Activated CD8-positive, alpha-beta memory T cell treated with anti-CD3 and anti-CD28 coated beads for 1 hour (primary cell): Measurements from ENCODE around the gene ADARB2.

Experiments
- DNase-seq, 2 donors: peaks; one replicate each; pipeline ENCODE4 v3.0.0-alpha.2; 2020; ENCODE audit warnings: low read depth in 1 of 2; ENCODE audit errors: extremely low read depth in 1 of 2

ADARB2 gene

DNA sequence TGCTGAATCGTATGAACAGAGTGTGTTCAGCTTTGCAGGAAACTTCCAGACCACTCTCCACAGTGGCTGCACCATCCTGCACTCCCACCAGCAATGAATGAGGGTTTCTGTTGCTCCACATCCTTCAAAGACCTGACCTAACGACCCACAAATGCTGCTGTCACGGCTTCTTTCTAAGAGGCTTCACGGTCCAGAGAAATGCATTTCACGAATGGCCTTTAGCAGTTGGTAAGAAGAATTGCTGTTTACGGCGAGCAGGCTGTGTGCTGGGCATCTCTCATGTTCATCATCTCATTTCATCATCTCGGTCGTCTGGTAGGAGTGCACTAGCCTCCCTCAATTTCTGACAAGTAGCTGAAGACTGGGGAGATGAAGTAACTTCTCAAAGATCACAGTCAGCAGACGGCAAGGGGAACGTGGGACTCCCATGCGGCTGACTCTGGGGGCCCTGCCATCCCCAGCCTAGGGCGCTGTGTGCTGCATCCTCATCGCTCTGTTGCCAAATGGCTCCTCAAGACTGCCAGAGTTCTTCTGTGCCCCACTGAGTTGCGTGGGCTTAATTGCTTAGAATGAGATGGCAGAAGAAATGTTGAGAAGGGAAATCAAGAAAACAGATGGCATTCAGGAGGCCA, 72.9 kb downstream of the ADARB2 start:
- DNase-seq = no peak

GRCh38 chr10:1663226-1663625, 74.1 kb downstream of the ADARB2 start:
- no peak for DNase-seq

DNA sequence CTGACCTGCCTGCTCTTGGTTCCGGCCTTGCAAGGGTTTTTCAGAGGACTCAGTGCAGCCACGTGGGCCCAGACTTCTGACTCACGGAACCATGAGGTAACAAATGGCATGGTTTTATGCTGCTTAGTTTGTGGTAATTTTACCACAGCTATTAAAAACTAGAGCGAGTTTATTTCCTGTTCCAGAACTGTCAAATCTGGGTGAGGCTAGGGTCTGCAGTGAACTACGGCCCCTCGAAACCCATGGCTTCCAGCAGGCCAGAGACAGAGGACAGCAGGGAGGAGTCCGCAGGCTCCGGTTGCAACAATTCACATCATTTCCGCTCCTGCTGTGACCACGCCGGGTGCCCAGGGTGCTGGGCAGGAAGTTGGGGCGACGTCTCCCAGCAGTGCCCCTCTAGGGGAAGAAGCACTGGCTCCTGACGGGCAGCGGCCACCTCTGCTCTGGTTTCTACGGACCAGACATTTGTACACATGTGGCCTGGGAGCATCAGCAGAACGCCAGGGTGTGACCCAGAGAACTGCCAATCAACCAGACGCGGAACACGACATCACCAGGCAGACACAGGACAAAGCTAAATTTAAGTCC, 74.8 kb downstream of the ADARB2 start:
- no peak for DNase-seq

DNA sequence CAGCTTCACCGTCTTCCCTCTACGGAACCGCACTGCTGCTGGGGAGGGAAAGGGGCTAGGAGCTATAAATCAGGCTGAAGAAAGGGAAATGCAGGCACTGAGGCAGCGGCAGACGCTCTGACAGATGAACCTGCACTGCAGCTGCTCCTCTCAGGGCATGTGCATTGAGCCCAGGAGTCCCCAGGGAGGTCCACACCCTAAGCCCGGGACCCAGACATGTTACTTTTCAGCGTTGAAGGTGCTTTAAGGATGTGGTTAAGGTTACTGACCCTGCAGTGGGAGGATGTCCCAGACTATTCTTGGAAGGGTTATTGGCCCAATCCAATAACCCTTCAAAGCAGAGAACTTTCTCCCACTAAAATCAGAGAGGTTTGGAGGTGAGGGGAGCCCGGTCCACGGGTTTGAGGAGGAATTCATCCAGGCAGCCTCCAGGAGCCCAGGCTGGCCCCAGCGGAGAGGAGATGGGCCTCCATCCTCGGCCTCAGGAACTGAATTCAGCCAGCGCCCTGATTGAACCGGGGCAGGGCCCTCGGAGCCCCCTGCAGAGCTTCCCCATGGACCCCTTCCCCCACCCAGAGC, 75.4 kb downstream of the ADARB2 start:
- no peak for DNase-seq

DNA sequence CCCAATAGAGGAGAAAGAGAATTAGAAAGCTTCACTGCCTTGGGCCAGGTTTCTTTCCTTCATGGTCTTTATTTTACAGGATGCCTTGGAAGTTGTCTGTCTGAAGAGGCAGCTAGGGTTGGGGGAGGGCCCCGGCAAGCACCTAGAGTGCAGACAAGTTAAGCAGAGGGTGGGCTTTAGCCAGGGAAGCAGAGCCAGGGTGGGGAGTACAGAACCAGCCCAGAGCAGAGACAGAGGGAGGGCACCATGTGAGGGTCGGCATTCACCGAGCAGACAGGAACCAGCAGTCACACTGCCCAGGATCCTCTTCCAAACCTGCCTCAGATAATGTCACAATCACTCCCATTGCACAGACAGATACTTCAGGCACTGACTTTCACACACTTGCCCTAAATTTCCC, 75.9 kb downstream of the ADARB2 start:
- no peak for DNase-seq

GRCh38 chr10:1660815-1661214, 76.5 kb downstream of the ADARB2 start:
- DNase-seq = no peak

GRCh38 chr10:1660386-1660785, 76.9 kb downstream of the ADARB2 start:
- DNase-seq = no peak

GRCh38 chr10:1659221-1659791, 78.0 kb downstream of the ADARB2 start:
- DNase-seq = no peak

- DNase-seq = no peak
Measured at GRCh38 chr10:1658658-1659057, 78.7 kb downstream of the ADARB2 start.

DNA sequence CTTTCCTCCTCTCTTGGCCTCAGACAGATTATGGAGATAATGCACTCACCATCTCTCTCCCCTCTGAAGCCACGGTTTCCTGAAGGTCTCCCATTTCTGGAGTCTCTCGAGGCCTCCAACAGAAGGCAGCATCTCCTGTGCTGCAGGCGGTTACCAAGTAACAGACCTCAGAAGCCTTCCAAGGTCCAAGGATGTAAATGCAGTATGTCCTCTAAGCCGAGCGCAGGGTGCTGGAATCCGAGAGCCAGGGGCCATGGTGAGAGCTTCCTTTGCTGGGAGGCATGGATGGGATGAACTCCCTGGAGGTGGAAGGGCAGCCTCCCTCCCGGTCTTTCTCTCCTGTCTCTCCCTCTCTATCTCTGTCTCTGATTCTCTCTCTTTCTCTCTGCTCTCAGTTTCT, 79.8 kb downstream of the ADARB2 start:
- no peak for DNase-seq

- DNase-seq = no peak
Measured at GRCh38 chr10:1655367-1655766, 82.0 kb downstream of the ADARB2 start.

DNA sequence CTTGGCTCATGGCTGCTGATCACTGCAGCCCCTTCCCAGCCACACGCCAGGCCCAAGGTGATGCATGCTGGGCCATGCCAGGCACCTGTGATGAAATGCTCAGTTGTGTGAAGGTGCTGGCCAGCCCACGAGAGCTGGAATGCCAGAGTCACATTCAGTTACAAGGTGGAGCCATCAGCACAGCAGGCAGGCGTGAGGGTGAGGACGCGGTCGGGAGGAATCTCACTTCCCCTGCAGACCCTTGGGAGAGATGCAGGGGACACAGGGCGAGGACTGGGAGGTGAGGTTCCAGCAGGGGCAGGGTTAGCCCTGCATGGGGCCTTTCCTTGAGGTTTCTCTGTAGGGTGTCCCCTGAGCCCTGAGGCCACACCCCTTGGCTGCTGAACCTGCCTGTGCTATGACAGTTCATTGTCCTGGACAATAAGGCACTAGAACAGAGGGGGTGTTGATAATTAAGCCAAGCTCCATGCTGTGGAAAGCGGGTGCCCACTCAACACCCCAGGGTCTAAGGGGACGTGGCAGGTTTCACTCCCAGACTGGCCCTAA, 82.4 kb downstream of the ADARB2 start:
- no peak for DNase-seq

DNA sequence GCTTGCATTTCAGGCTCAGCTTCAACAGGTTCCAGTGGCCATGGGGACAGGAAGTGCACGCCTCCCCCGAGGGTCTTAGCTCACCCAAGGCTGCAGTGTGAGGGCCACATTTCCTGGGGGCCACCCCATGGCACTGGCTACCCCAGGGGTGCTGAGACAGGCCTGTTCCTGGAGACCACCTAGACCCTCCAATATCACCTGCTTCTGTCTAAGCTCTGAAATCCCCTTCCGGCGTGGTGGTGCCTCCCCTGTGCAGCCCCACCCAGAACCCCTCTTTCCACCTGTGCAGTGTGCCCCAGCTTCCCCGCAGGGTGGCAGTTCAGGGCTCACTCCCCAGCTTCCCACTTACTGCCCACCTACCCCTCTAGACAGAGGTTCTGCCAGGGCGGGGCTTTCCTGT, 83.1 kb downstream of the ADARB2 start:
- no peak for DNase-seq

GRCh38 chr10:1653321-1653720, 84.0 kb downstream of the ADARB2 start:
- no peak for DNase-seq

- no peak for DNase-seq
Measured at GRCh38 chr10:1652151-1652550, 85.2 kb downstream of the ADARB2 start.

- no peak for DNase-seq
Measured at GRCh38 chr10:1651270-1651966, 85.9 kb downstream of the ADARB2 start.

- DNase-seq = no peak
Measured at GRCh38 chr10:1650542-1651269, 86.6 kb downstream of the ADARB2 start.

DNA sequence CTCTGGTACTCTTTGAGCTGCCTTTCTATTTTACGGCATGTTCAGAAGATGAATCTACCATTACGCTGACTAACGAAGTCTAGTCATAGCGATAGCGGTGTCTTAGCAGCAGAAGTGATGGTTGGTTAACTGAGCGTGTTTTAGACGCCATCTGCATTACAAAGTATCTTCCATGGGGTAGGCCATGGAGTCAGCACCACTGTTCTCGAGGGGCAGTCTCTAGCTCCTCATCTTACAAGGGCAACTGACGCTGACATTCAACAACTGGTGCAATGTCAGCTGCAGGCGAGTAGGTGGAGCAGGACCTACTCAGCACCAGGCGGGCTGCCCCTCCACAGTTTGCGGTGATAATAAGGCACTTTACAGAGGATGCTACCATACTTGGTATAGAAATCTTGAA, 88.7 kb downstream of the ADARB2 start:
- no peak for DNase-seq

DNA sequence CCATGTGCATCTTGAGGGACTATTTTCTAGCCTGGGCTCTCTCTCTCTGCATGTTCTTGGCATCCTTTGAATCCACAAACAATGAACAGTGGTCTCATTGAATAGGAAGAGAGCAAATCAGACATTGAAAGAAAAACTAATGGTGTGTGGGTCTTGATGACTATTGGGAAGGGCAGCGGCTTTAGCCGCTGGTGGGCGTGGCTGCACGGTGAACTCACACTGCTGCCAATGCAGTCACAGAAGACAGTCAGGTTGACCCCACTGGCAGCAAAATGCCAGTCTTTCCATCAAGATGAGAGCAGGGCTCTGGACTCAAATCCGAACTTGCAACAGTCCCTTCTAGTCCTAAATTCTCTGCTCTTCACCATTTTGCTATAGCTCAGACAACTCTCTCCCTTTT, 91.0 kb downstream of the ADARB2 start:
- no peak for DNase-seq

DNA sequence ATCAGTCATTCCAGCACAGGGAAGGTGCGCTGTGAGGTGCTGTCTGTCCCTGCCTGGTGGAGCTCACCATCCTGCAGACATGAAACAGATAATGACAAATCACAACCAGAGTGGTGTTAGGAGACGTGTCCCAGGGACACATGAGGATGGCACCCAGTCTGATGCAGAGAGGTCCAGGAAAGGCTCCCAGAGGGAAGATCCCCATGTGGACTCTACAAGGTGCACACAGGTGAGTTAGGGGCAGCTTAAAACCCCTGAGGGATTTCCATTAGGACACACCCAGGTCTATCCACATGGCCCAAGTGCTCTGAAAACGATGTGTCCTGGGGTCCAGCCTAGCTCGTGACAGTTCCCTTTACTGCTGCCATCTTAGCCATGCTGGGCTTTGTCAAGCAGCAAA, 91.4 kb downstream of the ADARB2 start:
- DNase-seq = no peak

DNA sequence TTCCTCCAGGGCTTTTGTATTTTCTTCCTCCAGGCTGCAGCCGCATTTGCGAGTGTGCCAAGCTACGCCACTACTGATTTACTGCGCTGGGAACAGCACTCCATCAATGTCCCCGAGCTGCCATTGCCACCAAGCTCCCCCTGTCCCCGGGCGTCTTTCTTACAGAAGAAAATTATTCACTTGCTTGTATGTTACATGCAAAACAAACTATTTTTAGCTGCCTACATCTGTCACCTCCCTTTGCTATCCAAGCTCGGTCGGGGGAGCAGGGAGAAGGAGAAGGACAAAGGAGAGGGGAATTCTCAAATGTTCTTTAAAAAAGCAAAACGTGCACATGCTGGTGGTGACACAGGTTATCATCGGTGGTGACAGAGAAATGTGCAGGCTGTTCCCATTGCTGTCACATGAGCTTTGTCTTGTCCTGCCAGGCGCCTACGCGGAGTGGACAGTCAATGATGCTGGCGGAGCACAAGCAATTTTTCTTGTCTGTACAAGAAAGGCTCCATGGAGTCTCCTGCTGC, 93.1 kb downstream of the ADARB2 start:
- DNase-seq = no peak
